HepG2 (cell line): ENCODE data around the gene A4GNT. TPM values are rescaled to one million over a fixed set of nuclear protein-coding genes. Genes with fewer than 3 reads are reported as not detected.

ENCODE experiments used
- CEBPG ChIP-seq: IDR thresholded peaks from 2 replicates; pipeline ENCODE4 v1.6.1; 2016
- HES4 ChIP-seq: sonication (generic); formaldehyde crosslinking; IDR thresholded peaks from 2 replicates; pipeline ENCODE4 v1.9.0; 2021; ENCODE audit warnings: mild to moderate bottlenecking, missing genetic modification reagents, borderline replicate concordance
- HNRNPK ChIP-seq: fragments of 200-400 bp; formaldehyde crosslinking; IDR thresholded peaks from 2 replicates; pipeline ENCODE4 v1.6.1; 2018; ENCODE audit warnings: low read length, low read depth, moderate library complexity, mild to moderate bottlenecking; ENCODE audit not compliant: poor library complexity, severe bottlenecking
- KDM5B ChIP-seq: sonication (generic); formaldehyde crosslinking; IDR thresholded peaks from 2 replicates; pipeline ENCODE4 v1.4.0; 2020; ENCODE audit warnings: missing genetic modification reagents, mild to moderate bottlenecking, borderline replicate concordance
- KIAA2018 ChIP-seq: sonication (generic); formaldehyde crosslinking; IDR thresholded peaks from 2 replicates; pipeline ENCODE4 v1.5.0; 2020; ENCODE audit warnings: mild to moderate bottlenecking, missing genetic modification reagents, borderline replicate concordance
- PBX3 ChIP-seq: sonication (generic); formaldehyde crosslinking; IDR thresholded peaks from 2 replicates; pipeline ENCODE4 v1.8.1; 2023; ENCODE audit warnings: missing genetic modification reagents, inconsistent platforms, borderline replicate concordance
- TARDBP ChIP-seq: sonication (generic); formaldehyde crosslinking; IDR thresholded peaks from 2 replicates; pipeline ENCODE4 v1.8.0; 2022; ENCODE audit warnings: mild to moderate bottlenecking, missing genetic modification reagents
- ZNF780A ChIP-seq: sonication (generic); formaldehyde crosslinking; IDR thresholded peaks from 2 replicates; pipeline ENCODE4 v1.8.0; 2022; ENCODE audit warnings: mild to moderate bottlenecking, missing genetic modification reagents, moderate library complexity
- ZSCAN22 ChIP-seq: sonication (generic); formaldehyde crosslinking; IDR thresholded peaks from 2 replicates; pipeline ENCODE4 v1.4.0; 2020; ENCODE audit warnings: mild to moderate bottlenecking, missing genetic modification reagents
- polyA plus RNA-seq, 8 experiments: library from polyadenylated mRNA; depleted of rRNA in 3 of 8; stranded (reverse) in 7 of 8; unstranded in 1 of 8; fragments of >200 nt; fragmentation: Illumina TruSeq in 4 of 8; extraction: Trizol in 4 of 8; gene quantifications; 2 replicates each; pipeline versions ENCODE4 v1.2.1 to v1.2.3, GENCODE V29; 2011 to 2016; ENCODE audit warnings: low read depth in 4 of 8, missing spikeins in 1 of 8, mixed read lengths in 1 of 8; ENCODE audit not compliant: insufficient read depth in 1 of 8
- total RNA-seq, 5 experiments: library from RNA; depleted of rRNA; stranded (reverse); fragments of >200 nt; fragmentation: Illumina TruSeq; extraction: Trizol; gene quantifications; 2 replicates each; pipeline ENCODE4 v1.2.3, GENCODE V29; 2016; ENCODE audit warnings: low read depth in 1 of 5

The A4GNT gene
- total and polyA plus RNA-seq, 2 of the 13 experiments (the other 11 are each of a cell fraction or from before 2014, with no cell fraction given): not detected

DNA sequence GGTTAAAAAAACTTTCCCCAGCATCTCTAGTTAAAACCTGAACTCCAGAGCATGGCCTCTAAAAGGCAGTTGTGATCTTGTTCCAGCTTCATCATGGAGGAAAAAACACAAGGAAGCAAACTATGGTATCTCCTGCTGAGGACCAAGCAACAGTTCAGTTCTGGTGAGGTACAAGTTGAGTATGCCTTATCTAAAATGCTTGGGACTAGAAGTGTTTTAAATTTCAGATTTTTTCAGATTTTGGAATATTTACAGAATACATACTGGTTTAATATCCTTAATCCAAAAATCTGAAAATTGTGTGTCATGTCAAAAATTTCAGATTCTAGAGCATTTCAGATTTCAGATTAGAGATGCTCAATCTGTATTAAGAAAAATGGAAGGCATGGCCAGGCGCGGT, 32.9 kb upstream of the A4GNT start (continued):
- TF ChIP-seq KIAA2018 (CRISPR knock-in tag): no peak
- no peak for TF ChIP-seq ZSCAN22 (CRISPR knock-in tag)
- no peak for TF ChIP-seq PBX3 (CRISPR knock-in tag)
- TF ChIP-seq ZNF780A: no peak
- no peak for TF ChIP-seq CEBPG (CRISPR knock-in tag)
- no peak for TF ChIP-seq HNRNPK
- TF ChIP-seq TARDBP: no peak
- TF ChIP-seq HES4 (CRISPR knock-in tag): no peak
- no peak for TF ChIP-seq KDM5B (CRISPR knock-in tag)
